ENCODE data around the gene CAPN12. TPM values are rescaled to one million over a fixed set of nuclear protein-coding genes. Genes with fewer than 3 reads are reported as not detected.

Gene CAPN12
- total and polyA plus RNA-seq, 9 donors = 0.22 to 8.0 (median 3.1) TPM

DNA sequence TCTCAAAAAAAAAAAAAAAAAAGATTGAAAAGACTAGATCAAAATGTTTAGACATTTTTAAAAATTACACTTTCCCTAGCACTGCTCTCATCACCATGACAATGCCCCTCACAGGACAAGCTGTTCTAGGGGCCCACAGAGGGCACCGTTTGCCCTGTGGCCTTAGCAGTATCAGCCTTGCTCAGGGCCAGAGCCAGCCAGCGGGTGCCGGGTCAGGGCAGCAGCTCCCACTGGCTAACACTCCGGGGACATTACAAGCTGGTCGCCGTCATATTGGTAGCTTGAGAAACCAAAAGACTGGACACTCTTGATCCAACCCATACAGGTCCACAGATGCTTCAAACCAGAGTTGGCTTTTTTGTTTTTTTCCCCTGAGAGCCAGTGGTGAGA lies 18.0 kb downstream of the CAPN12 start:
- WGBS, 3 donors = 80 to 89% (median 82%) methylated on average over 6 of the region's 6 CpGs
- H3K36me3 ChIP-seq = peaks cover 2% of the 10 kb centered on the region
- H3K9me3 ChIP-seq = no peaks in the 10 kb centered on the region
- no peaks in the 10 kb centered on the region for H3K27me3 ChIP-seq
- H3K4me3 ChIP-seq = no peak overlapping the region
- no peak for TF ChIP-seq POLR2A (IDR thresholded peaks at IDR 0.05)
- TF ChIP-seq EP300 (IDR thresholded peaks at IDR 0.05) = no peak
- TF ChIP-seq, protein P1, sequence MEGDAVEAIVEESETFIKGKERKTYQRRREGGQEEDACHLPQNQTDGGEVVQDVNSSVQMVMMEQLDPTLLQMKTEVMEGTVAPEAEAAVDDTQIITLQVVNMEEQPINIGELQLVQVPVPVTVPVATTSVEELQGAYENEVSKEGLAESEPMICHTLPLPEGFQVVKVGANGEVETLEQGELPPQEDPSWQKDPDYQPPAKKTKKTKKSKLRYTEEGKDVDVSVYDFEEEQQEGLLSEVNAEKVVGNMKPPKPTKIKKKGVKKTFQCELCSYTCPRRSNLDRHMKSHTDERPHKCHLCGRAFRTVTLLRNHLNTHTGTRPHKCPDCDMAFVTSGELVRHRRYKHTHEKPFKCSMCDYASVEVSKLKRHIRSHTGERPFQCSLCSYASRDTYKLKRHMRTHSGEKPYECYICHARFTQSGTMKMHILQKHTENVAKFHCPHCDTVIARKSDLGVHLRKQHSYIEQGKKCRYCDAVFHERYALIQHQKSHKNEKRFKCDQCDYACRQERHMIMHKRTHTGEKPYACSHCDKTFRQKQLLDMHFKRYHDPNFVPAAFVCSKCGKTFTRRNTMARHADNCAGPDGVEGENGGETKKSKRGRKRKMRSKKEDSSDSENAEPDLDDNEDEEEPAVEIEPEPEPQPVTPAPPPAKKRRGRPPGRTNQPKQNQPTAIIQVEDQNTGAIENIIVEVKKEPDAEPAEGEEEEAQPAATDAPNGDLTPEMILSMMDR (IDR thresholded peaks at IDR 0.05) = no peak
- intact Hi-C loops (cut with DNase I) = loop anchor here in 3 of 4 donors (5.0 kb wide), 2 partner anchors 74 to 79 kb away; partner anchors contain the start of gene ACTN4 (in 2 of the 3)
- no peak overlapping the region for H3K27ac ChIP-seq
- peaks cover 12% of the 10 kb centered on the region for H3K4me1 ChIP-seq (ENCODE audit: insufficient read depth)
- no peak for DNase-seq

GRCh38 chr19:38725469-38726283 lies 18.6 kb downstream of the CAPN12 start:
- intact Hi-C loops (cut with DNase I) = loop anchor here in 3 of 4 donors (5.0 kb wide), 2 partner anchors 73 to 78 kb away; partner anchors contain the start of gene ACTN4 (in 2 of the 3)
- 87 to 89% (median 88%) methylated on average over 16 to 21 of the region's 21 CpGs for WGBS, 3 donors
- peaks cover 12% of the 10 kb centered on the region for H3K4me1 ChIP-seq (ENCODE audit: insufficient read depth)
- H3K27ac ChIP-seq = no peak overlapping the region
- H3K9me3 ChIP-seq = no peaks in the 10 kb centered on the region
- H3K4me3 ChIP-seq = no peak overlapping the region
- H3K36me3 ChIP-seq = peaks cover 2% of the 10 kb centered on the region
- H3K27me3 ChIP-seq = no peaks in the 10 kb centered on the region
- TF ChIP-seq EP300 (IDR thresholded peaks at IDR 0.05) (no peak), POLR2A (IDR thresholded peaks at IDR 0.05) (no peak)
- TF ChIP-seq, protein P1 (IDR thresholded peaks at IDR 0.05) = no peak
- DNase-seq = no peak

- TF ChIP-seq POLR2A (IDR thresholded peaks at IDR 0.05) (no peak), EP300 (IDR thresholded peaks at IDR 0.05) (no peak)
- TF ChIP-seq, protein P1 (IDR thresholded peaks at IDR 0.05) = no peak
- peak in 1 of 5 donors; percentile 37 for DNase-seq
- intact Hi-C loops (cut with DNase I) = loop anchor here in 1 of 4 donors (5.0 kb wide), 1 partner anchor 72 kb away; no protein-coding TSS in a partner anchor
- H3K4me3 ChIP-seq = no peak overlapping the region
- no peaks in the 10 kb centered on the region for H3K9me3 ChIP-seq
- H3K27ac ChIP-seq = no peak overlapping the region
- peaks cover 10% of the 10 kb centered on the region for H3K4me1 ChIP-seq (ENCODE audit: insufficient read depth)
- WGBS, 3 donors = 82 to 84% (median 83%) methylated on average over 35 to 42 of the region's 42 CpGs
- H3K36me3 ChIP-seq = peaks cover 2% of the 10 kb centered on the region
- no peaks in the 10 kb centered on the region for H3K27me3 ChIP-seq
Observed at GRCh38 chr19:38723990-38724854, 20.1 kb downstream of the CAPN12 start.

DNA sequence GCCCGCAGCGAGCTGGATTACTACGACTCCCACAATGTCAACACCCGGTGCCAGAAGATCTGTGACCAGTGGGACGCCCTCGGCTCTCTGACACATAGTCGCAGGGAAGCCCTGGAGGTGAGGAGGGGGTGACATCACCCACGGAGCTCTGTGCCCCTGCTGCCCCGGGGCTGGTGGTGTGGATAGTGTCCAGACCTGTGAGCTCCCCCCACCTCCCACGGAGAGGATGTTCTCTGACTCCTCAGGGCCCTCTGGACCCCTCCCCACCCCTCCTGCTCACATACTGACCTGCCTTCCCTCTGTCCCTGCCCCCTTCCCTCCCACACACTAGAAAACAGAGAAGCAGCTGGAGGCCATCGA lies 20.7 kb downstream of the CAPN12 start:
- H3K27ac ChIP-seq = no peak overlapping the region
- H3K9me3 ChIP-seq = no peaks in the 10 kb centered on the region
- H3K36me3 ChIP-seq = peaks cover 2% of the 10 kb centered on the region
- intact Hi-C loops (cut with DNase I) = loop anchor here in 1 of 4 donors (5.0 kb wide), 1 partner anchor 71 kb away; no protein-coding TSS in a partner anchor
- no peak overlapping the region for H3K4me3 ChIP-seq
- no peak for TF ChIP-seq POLR2A (IDR thresholded peaks at IDR 0.05)
- TF ChIP-seq, protein P1 (IDR thresholded peaks at IDR 0.05) = no peak
- TF ChIP-seq EP300 (IDR thresholded peaks at IDR 0.05) = no peak
- H3K27me3 ChIP-seq = no peaks in the 10 kb centered on the region
- H3K4me1 ChIP-seq (ENCODE audit: insufficient read depth) = peaks cover 12% of the 10 kb centered on the region
- 30 to 40% (median 34%) methylated on average over 11 of the region's 11 CpGs for WGBS, 3 donors
- DNase-seq = no peak
